ENCODE results near the gene OR8S1. TPM values are rescaled to one million over a fixed set of nuclear protein-coding genes. Genes with fewer than 3 reads are reported as not detected.

OR8S1 gene
- polyA plus RNA-seq, 1 of the 3 experiments (the other 2 are of a cell fraction), result not detected

DNA sequence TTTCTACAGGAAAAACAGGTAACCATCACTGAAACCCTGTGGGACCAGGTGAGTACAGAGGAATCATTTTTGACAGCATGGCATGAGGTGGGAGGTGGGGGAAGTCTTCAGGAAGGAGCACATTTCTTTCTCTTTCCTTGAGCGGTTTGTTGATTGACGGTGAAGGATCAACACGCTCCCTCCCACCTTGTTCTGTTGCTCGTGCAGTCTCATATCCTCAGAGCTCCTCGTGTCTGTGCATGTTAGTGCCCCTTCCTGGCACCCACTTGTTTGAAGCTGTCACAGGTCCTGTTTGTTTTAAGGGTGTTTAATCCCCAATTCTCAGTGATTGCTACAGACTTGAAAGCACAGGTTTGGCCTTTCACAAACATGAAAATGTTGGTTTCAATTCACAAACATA is 38.8 kb upstream of the OR8S1 start:
- ChIA-PET POLR2A (no interaction called here), CTCF (no interaction called here)
- no peak overlapping the region for H3K27ac ChIP-seq (ENCODE audit: low read depth in 2 of 2, low read length in 1 of 2)
- no peaks in the 10 kb centered on the region for H3F3A ChIP-seq (replicated peaks; ENCODE audit: insufficient read depth)
- no peaks in the 10 kb centered on the region for H3K9me2 ChIP-seq
- DNase-seq, result no peak
- WGBS (ENCODE audit: low lambda C conversion rate), result 7% methylated on average over 3 of the region's 5 CpGs
- no peaks in the 10 kb centered on the region for H3K4me1 ChIP-seq (ENCODE audit: control insufficient read depth in 1 of 2, insufficient read depth in 2 of 2, low read depth in 1 of 2, low read length in 1 of 2)
- H3K9me3 ChIP-seq, result no peaks in the 10 kb centered on the region
- no peak overlapping the region for H3K9ac ChIP-seq
- no peaks in the 10 kb centered on the region for H3K36me3 ChIP-seq (replicated peaks in 1 of 2; ENCODE audit: control insufficient read depth in 1 of 2, insufficient read depth in 2 of 2, low read length in 1 of 2)
- no peaks in the 10 kb centered on the region for H3K79me2 ChIP-seq (ENCODE audit: insufficient read depth)
- no peaks in the 10 kb centered on the region for H3K27me3 ChIP-seq (ENCODE audit: insufficient read depth)
- H3K4me2 ChIP-seq, result no peak overlapping the region
- TF ChIP-seq, protein P1, sequence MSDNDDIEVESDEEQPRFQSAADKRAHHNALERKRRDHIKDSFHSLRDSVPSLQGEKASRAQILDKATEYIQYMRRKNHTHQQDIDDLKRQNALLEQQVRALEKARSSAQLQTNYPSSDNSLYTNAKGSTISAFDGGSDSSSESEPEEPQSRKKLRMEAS (IDR thresholded peaks at IDR 0.05; ENCODE audit: low read depth), result no peak
- TF ChIP-seq FOSL2 (IDR thresholded peaks at IDR 0.05; ENCODE audit: borderline replicate concordance, low read depth) (no peak), TEAD4 (IDR thresholded peaks at IDR 0.05; ENCODE audit: borderline replicate concordance, insufficient read depth) (no peak), SIN3A (IDR thresholded peaks at IDR 0.05; ENCODE audit: borderline replicate concordance, low read depth, low read length) (no peak), RAD21 (IDR thresholded peaks at IDR 0.05; ENCODE audit: low read length) (no peak), POLR2AphosphoS5 (IDR thresholded peaks at IDR 0.05; ENCODE audit: low read depth, low read length) (no peak), CHD2 (IDR thresholded peaks at IDR 0.05; ENCODE audit: low read length, partially characterized antibody) (no peak), RXRA (IDR thresholded peaks at IDR 0.05; ENCODE audit: borderline replicate concordance, low read depth) (no peak), RCOR1 (IDR thresholded peaks at IDR 0.05; ENCODE audit: low read length) (no peak), NFIC (IDR thresholded peaks at IDR 0.05; ENCODE audit: borderline replicate concordance) (no peak), NRF1 (IDR thresholded peaks at IDR 0.05; ENCODE audit: low read depth, low read length) (no peak), GATA2 (CRISPR knock-in tag; IDR thresholded peaks at IDR 0.05) (no peak), TAF1 (IDR thresholded peaks at IDR 0.05; ENCODE audit: borderline replicate concordance, low read depth, low read length) (no peak)
- TF ChIP-seq, protein P2, sequence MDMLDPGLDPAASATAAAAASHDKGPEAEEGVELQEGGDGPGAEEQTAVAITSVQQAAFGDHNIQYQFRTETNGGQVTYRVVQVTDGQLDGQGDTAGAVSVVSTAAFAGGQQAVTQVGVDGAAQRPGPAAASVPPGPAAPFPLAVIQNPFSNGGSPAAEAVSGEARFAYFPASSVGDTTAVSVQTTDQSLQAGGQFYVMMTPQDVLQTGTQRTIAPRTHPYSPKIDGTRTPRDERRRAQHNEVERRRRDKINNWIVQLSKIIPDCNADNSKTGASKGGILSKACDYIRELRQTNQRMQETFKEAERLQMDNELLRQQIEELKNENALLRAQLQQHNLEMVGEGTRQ (IDR thresholded peaks at IDR 0.05; ENCODE audit: borderline replicate concordance, low read depth, low read length), result no peak
- TF ChIP-seq, protein P3, sequence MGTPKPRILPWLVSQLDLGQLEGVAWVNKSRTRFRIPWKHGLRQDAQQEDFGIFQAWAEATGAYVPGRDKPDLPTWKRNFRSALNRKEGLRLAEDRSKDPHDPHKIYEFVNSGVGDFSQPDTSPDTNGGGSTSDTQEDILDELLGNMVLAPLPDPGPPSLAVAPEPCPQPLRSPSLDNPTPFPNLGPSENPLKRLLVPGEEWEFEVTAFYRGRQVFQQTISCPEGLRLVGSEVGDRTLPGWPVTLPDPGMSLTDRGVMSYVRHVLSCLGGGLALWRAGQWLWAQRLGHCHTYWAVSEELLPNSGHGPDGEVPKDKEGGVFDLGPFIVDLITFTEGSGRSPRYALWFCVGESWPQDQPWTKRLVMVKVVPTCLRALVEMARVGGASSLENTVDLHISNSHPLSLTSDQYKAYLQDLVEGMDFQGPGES (IDR thresholded peaks at IDR 0.05; ENCODE audit: low read depth, low read length), result no peak
- TF ChIP-seq, protein P4, sequence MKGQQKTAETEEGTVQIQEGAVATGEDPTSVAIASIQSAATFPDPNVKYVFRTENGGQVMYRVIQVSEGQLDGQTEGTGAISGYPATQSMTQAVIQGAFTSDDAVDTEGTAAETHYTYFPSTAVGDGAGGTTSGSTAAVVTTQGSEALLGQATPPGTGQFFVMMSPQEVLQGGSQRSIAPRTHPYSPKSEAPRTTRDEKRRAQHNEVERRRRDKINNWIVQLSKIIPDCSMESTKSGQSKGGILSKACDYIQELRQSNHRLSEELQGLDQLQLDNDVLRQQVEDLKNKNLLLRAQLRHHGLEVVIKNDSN (IDR thresholded peaks at IDR 0.05; ENCODE audit: borderline replicate concordance, low read depth), result no peak
- TF ChIP-seq, protein P5, sequence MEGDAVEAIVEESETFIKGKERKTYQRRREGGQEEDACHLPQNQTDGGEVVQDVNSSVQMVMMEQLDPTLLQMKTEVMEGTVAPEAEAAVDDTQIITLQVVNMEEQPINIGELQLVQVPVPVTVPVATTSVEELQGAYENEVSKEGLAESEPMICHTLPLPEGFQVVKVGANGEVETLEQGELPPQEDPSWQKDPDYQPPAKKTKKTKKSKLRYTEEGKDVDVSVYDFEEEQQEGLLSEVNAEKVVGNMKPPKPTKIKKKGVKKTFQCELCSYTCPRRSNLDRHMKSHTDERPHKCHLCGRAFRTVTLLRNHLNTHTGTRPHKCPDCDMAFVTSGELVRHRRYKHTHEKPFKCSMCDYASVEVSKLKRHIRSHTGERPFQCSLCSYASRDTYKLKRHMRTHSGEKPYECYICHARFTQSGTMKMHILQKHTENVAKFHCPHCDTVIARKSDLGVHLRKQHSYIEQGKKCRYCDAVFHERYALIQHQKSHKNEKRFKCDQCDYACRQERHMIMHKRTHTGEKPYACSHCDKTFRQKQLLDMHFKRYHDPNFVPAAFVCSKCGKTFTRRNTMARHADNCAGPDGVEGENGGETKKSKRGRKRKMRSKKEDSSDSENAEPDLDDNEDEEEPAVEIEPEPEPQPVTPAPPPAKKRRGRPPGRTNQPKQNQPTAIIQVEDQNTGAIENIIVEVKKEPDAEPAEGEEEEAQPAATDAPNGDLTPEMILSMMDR (IDR thresholded peaks at IDR 0.05), result no peak
- TF ChIP-seq, protein P6, sequence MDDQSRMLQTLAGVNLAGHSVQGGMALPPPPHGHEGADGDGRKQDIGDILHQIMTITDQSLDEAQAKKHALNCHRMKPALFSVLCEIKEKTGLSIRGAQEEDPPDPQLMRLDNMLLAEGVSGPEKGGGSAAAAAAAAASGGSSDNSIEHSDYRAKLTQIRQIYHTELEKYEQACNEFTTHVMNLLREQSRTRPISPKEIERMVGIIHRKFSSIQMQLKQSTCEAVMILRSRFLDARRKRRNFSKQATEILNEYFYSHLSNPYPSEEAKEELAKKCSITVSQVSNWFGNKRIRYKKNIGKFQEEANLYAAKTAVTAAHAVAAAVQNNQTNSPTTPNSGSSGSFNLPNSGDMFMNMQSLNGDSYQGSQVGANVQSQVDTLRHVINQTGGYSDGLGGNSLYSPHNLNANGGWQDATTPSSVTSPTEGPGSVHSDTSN (IDR thresholded peaks at IDR 0.05), result no peak
- H3K4me3 ChIP-seq (ENCODE audit: low read depth in 2 of 2, low read length in 1 of 2), result no peak overlapping the region
- no peaks in the 10 kb centered on the region for H4K20me1 ChIP-seq (ENCODE audit: insufficient read depth)
- H2AFZ ChIP-seq (ENCODE audit: low read depth), result no peak overlapping the region
